Keratinocyte (primary cell): ENCODE data around the gene ACAN. TPM values are rescaled to one million over a fixed set of nuclear protein-coding genes. Genes with fewer than 3 reads are reported as not detected.

Source experiments
- DNase-seq: peaks from one replicate; pipeline ENCODE4 v3.0.0-alpha.2; 2011; ENCODE audit warnings: low read depth, missing footprints, low spot score
- FAIRE-seq: peaks from 2 replicates; lab custom pipeline; 2011; peaks lifted over from hg19 to GRCh38; lab: Jason Lieb, UNC
- H2AFZ ChIP-seq: 2 replicates; pipeline ENCODE4 v1.6.0; 2012; ENCODE audit warnings: low read length, control low read depth, inconsistent platforms; ENCODE audit not compliant: control insufficient read depth
- H3K27ac ChIP-seq: 2 replicates; pipeline ENCODE4 v1.5.1; 2011; ENCODE audit warnings: low read length; ENCODE audit not compliant: control insufficient read depth, insufficient read depth
- H3K27me3 ChIP-seq: 3 replicates; pipeline ENCODE4 v1.6.0; 2011; ENCODE audit warnings: low read length; ENCODE audit not compliant: control insufficient read depth, insufficient read depth; ENCODE audit errors: extremely low read depth
- H3K36me3 ChIP-seq, 2 experiments: 2 replicates in 1 of 2; 3 replicates in 1 of 2; pipeline ENCODE4 v1.5.1; 2011; ENCODE audit warnings: low read length in 2 of 2, mild to moderate bottlenecking in 1 of 2; ENCODE audit not compliant: control insufficient read depth in 2 of 2, insufficient read depth in 2 of 2; ENCODE audit errors: extremely low read depth in 1 of 2
- H3K4me1 ChIP-seq: 3 replicates; pipeline ENCODE4 v1.5.1; 2011; ENCODE audit warnings: low read length; ENCODE audit not compliant: control insufficient read depth, insufficient read depth; ENCODE audit errors: extremely low read depth
- H3K4me2 ChIP-seq: 3 replicates; pipeline ENCODE4 v1.6.0; 2011; ENCODE audit warnings: low read depth, low read length; ENCODE audit not compliant: control insufficient read depth, insufficient read depth; ENCODE audit errors: extremely low read depth
- H3K4me3 ChIP-seq, 3 experiments: fragments of 200-600 bp in 1 of 3; sonication (generic) in 1 of 3; 2 replicates in 2 of 3; 3 replicates in 1 of 3; pipeline ENCODE4 v1.5.1; 2011 to 2016; ENCODE audit warnings: low read length in 3 of 3, mild to moderate bottlenecking in 3 of 3, control low read depth in 2 of 3, inconsistent platforms in 1 of 3, low read depth in 1 of 3, mixed read lengths in 1 of 3, mixed run types in 1 of 3, moderate library complexity in 1 of 3; ENCODE audit not compliant: control insufficient read depth in 2 of 3, insufficient read depth in 2 of 3; ENCODE audit errors: extremely low read depth in 1 of 3
- H3K79me2 ChIP-seq: 2 replicates; pipeline ENCODE4 v1.6.0; 2012; ENCODE audit warnings: low read length; ENCODE audit not compliant: control insufficient read depth, insufficient read depth
- H3K9ac ChIP-seq: 3 replicates; pipeline ENCODE4 v1.6.0; 2011; ENCODE audit warnings: low read length; ENCODE audit not compliant: control insufficient read depth, insufficient read depth; ENCODE audit errors: extremely low read depth
- H3K9me1 ChIP-seq: 3 replicates; pipeline ENCODE4 v1.6.0; 2011; ENCODE audit warnings: low read length; ENCODE audit not compliant: control insufficient read depth, insufficient read depth; ENCODE audit errors: extremely low read depth
- H3K9me3 ChIP-seq: 2 replicates; pipeline ENCODE4 v1.5.1; 2012; ENCODE audit warnings: low read depth, low read length; ENCODE audit not compliant: control insufficient read depth
- H4K20me1 ChIP-seq: 3 replicates; pipeline ENCODE4 v1.6.0; 2011; ENCODE audit warnings: low read length; ENCODE audit not compliant: control insufficient read depth, insufficient read depth; ENCODE audit errors: extremely low read depth
- EZH2 ChIP-seq: IDR thresholded peaks from one replicate; pipeline ENCODE4 v1.6.1; 2012; ENCODE audit warnings: inconsistent platforms, mild to moderate bottlenecking, low read length, moderate library complexity
- dilution Hi-C: fragments of 300-500 bp; cut with MboI; formaldehyde crosslinking; loops from one replicate; pipeline ENCODE4 v1.7.0; 2020; ENCODE audit warnings: low sequenced_read_pairs; ENCODE audit not compliant: extremely low pct_ligation_motif_present
- polyA plus RNA-seq, 5 experiments: library from polyadenylated mRNA; depleted of rRNA in 3 of 5; stranded (reverse) in 3 of 5; stranded (forward) in 1 of 5; unstranded in 1 of 5; fragments of >200 nt; gene quantifications; 1 replicate in 1 of 5; 2 replicates in 3 of 5; 3 replicates in 1 of 5; pipeline versions ENCODE4 v1.2.1 to v1.2.3, GENCODE V29; 2011 to 2012; ENCODE audit warnings: missing spikeins in 2 of 5, low read depth in 1 of 5, low replicate concordance in 1 of 5
- TF ChIP-seq, protein P1 (sequence below), 3 experiments: IDR thresholded peaks in 1 of 3; conservative IDR thresholded peaks in 1 of 3; optimal IDR thresholded peaks in 1 of 3; 2 replicates in 2 of 3; 3 replicates in 1 of 3; pipeline versions ENCODE3 to v1.5.1; 2011; ENCODE audit warnings: low read length in 3 of 3, mild to moderate bottlenecking in 3 of 3, moderate library complexity in 2 of 3, control low read depth in 1 of 3, inconsistent platforms in 1 of 3; ENCODE audit not compliant: insufficient read depth in 2 of 3; ENCODE audit errors: extremely low read depth in 1 of 3

The ACAN gene
- polyA plus RNA-seq, 1 donor (not counting 4 experiments of a cell fraction or from before 2014, with no cell fraction given), result not detected

DNA sequence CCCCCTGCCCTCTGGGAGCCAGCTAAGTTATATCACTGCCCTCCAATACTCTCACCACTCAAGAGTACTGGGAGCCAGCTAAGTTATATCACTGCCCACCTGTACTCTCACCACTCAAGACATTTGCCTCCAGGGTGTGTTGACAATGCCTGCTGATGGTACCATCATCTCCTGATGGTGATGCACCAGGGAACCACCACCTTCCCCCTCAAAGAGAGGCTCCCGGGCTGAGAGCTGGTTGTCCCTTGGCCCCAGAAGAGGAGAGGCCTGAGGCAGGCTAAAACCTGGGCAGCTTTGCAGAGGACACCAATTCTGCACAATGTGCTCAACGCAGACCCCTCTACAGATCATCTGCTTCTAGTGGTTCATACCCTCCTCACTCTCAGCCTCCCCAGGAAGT, 99.6 kb downstream of the ACAN start:
- Histone ChIP-seq H2AFZ (no peak overlapping the region), H3K27ac (no peak overlapping the region), H3K36me3 (peaks cover 3 to 19% of the 10 kb centered on the region in 2 experiments), H4K20me1 (no peaks in the 10 kb centered on the region), H3K79me2 (no peaks in the 10 kb centered on the region), H3K9me3 (no peaks in the 10 kb centered on the region), H3K4me3 (no peak overlapping the region), H3K27me3 (no peaks in the 10 kb centered on the region), H3K9ac (no peak overlapping the region), H3K4me2 (no peak overlapping the region), H3K9me1 (no peaks in the 10 kb centered on the region), H3K4me1 (peaks cover 5% of the 10 kb centered on the region)
- DNase-seq, result no peak
- no peak for TF ChIP-seq EZH2
- TF ChIP-seq, protein P1, sequence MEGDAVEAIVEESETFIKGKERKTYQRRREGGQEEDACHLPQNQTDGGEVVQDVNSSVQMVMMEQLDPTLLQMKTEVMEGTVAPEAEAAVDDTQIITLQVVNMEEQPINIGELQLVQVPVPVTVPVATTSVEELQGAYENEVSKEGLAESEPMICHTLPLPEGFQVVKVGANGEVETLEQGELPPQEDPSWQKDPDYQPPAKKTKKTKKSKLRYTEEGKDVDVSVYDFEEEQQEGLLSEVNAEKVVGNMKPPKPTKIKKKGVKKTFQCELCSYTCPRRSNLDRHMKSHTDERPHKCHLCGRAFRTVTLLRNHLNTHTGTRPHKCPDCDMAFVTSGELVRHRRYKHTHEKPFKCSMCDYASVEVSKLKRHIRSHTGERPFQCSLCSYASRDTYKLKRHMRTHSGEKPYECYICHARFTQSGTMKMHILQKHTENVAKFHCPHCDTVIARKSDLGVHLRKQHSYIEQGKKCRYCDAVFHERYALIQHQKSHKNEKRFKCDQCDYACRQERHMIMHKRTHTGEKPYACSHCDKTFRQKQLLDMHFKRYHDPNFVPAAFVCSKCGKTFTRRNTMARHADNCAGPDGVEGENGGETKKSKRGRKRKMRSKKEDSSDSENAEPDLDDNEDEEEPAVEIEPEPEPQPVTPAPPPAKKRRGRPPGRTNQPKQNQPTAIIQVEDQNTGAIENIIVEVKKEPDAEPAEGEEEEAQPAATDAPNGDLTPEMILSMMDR (optimal IDR thresholded peaks at IDR 0.05 in 1 of 3, IDR thresholded peaks at IDR 0.05 in 1 of 3, conservative IDR thresholded peaks at IDR 0.05 in 1 of 3; ENCODE audit: extremely low read depth in 1 of 3, insufficient read depth in 2 of 3, low read length in 3 of 3), result no peak
- FAIRE-seq, result no peak
- dilution Hi-C loops, result no loop called here

DNA sequence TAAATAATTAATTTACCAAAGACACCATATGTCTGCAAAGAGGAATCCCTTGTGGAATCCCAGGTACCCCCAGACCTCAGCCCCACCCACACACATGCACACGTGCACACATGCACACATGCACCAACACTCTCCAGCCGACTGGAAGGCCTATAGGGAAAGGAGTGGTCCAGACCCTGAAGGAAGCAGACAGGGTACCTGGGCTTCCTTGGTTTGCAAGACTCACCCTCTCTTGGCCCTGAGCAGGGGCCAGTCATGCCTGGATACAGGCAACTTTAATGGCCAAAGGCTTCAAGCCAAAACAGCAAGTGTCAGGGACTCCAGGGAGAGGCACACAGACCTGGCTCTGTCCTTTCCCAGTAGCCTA, 101.0 kb downstream of the ACAN start:
- no peak for TF ChIP-seq EZH2
- TF ChIP-seq, protein P1 (optimal IDR thresholded peaks at IDR 0.05 in 1 of 3, IDR thresholded peaks at IDR 0.05 in 1 of 3, conservative IDR thresholded peaks at IDR 0.05 in 1 of 3; ENCODE audit: extremely low read depth in 1 of 3, insufficient read depth in 2 of 3, low read length in 3 of 3), result no peak
- peaks cover 5% of the 10 kb centered on the region for H3K4me1 ChIP-seq
- dilution Hi-C loops, result no loop called here
- no peaks in the 10 kb centered on the region for H3K9me1 ChIP-seq
- H3K9me3 ChIP-seq, result no peaks in the 10 kb centered on the region
- DNase-seq (no peak), FAIRE-seq (no peak)
- no peak overlapping the region for H3K4me3 ChIP-seq
- H2AFZ ChIP-seq, result no peak overlapping the region
- H3K27ac ChIP-seq, result no peak overlapping the region
- H4K20me1 ChIP-seq, result no peaks in the 10 kb centered on the region
- no peaks in the 10 kb centered on the region for H3K27me3 ChIP-seq
- H3K36me3 ChIP-seq, result peaks cover 3 to 25% of the 10 kb centered on the region in 2 experiments
- no peaks in the 10 kb centered on the region for H3K79me2 ChIP-seq
- no peak overlapping the region for H3K9ac ChIP-seq
- H3K4me2 ChIP-seq, result no peak overlapping the region
